WTC11 (cell line): Measurements from ENCODE around the gene NTN5. TPM values are rescaled to one million over a fixed set of nuclear protein-coding genes. Genes with fewer than 3 reads are reported as not detected.

ENCODE experiments used
- CBFB ChIP-seq: sonication (generic); formaldehyde crosslinking; IDR thresholded peaks from 2 replicates; pipeline ENCODE4 v1.8.1; 2022; ENCODE audit warnings: mild to moderate bottlenecking, low read depth, missing genetic modification reagents
- ELF4 ChIP-seq: sonication (generic); formaldehyde crosslinking; IDR thresholded peaks from 2 replicates; pipeline ENCODE4 v1.8.1; 2022; ENCODE audit warnings: low read depth, mild to moderate bottlenecking, moderate library complexity, missing genetic modification reagents
- FOXK1 ChIP-seq: sonication (generic); formaldehyde crosslinking; IDR thresholded peaks from 2 replicates; pipeline ENCODE4 v1.8.0; 2022; ENCODE audit warnings: mild to moderate bottlenecking, moderate library complexity, missing genetic modification reagents
- FOXP1 ChIP-seq: sonication (generic); formaldehyde crosslinking; IDR thresholded peaks from 2 replicates; pipeline ENCODE4 v1.8.0; 2022; ENCODE audit warnings: missing genetic modification reagents, mild to moderate bottlenecking, moderate library complexity, borderline replicate concordance
- HMGA2 ChIP-seq: fragments of 250-450 bp; sonication (Bioruptor Pico); IDR thresholded peaks from 2 replicates; pipeline ENCODE4 v1.4.0; 2021; ENCODE audit warnings: mild to moderate bottlenecking, moderate library complexity
- RELA ChIP-seq: sonication (generic); formaldehyde crosslinking; IDR thresholded peaks from 2 replicates; pipeline ENCODE4 v1.8.1; 2022; ENCODE audit warnings: missing genetic modification reagents, mild to moderate bottlenecking, borderline replicate concordance
- RORB ChIP-seq: fragments of 250-450 bp; sonication (Bioruptor Pico); IDR thresholded peaks from 2 replicates; pipeline ENCODE4 v1.9.0; 2021; ENCODE audit warnings: mild to moderate bottlenecking
- TCF7 ChIP-seq: sonication (generic); formaldehyde crosslinking; IDR thresholded peaks from 2 replicates; pipeline ENCODE4 v1.8.0; 2022; ENCODE audit warnings: mild to moderate bottlenecking, low read depth, missing genetic modification reagents, moderate library complexity
- TP53 ChIP-seq: sonication (generic); formaldehyde crosslinking; IDR thresholded peaks from 2 replicates; pipeline ENCODE4 v1.8.1; 2023; ENCODE audit warnings: mild to moderate bottlenecking, missing genetic modification reagents
- ZNF138 ChIP-seq: sonication (generic); formaldehyde crosslinking; conservative IDR thresholded peaks from 2 replicates; pipeline ENCODE4 v1.8.1; 2022; ENCODE audit warnings: mild to moderate bottlenecking, moderate library complexity, missing genetic modification reagents
- ZNF263 ChIP-seq: sonication (generic); formaldehyde crosslinking; IDR thresholded peaks from 2 replicates; pipeline ENCODE4 v1.8.1; 2022; ENCODE audit warnings: low read depth, mild to moderate bottlenecking, moderate library complexity, missing genetic modification reagents
- ZNF396 ChIP-seq: fragments of 250-450 bp; sonication (Bioruptor Pico); IDR thresholded peaks from 2 replicates; pipeline ENCODE4 v1.8.0; 2021; ENCODE audit warnings: mild to moderate bottlenecking, moderate library complexity, borderline replicate concordance
- total RNA-seq: library from RNA; stranded (reverse); gene quantifications from 3 replicates; pipeline ENCODE4 v1.2.3, GENCODE V29; 2021
- TF ChIP-seq, protein P1 (sequence below): sonication (generic); formaldehyde crosslinking; IDR thresholded peaks from 2 replicates; pipeline ENCODE4 v1.8.0; 2022; ENCODE audit warnings: mild to moderate bottlenecking, missing genetic modification reagents
- TF ChIP-seq, protein P2 (sequence below): sonication (generic); formaldehyde crosslinking; IDR thresholded peaks from 2 replicates; pipeline ENCODE4 v1.8.1; 2022; ENCODE audit warnings: low read depth, mild to moderate bottlenecking, moderate library complexity, missing genetic modification reagents, borderline replicate concordance
- TF ChIP-seq, protein P3 (sequence below): fragments of 250-450 bp; sonication (Bioruptor Pico); IDR thresholded peaks from 2 replicates; pipeline ENCODE4 v1.8.0; 2021; ENCODE audit warnings: mild to moderate bottlenecking
- TF ChIP-seq, protein P4 (sequence below): sonication (generic); formaldehyde crosslinking; IDR thresholded peaks from 2 replicates; pipeline ENCODE4 v1.8.1; 2023; ENCODE audit warnings: mild to moderate bottlenecking, missing genetic modification reagents, moderate library complexity
- TF ChIP-seq, protein P5 (sequence below): sonication (generic); formaldehyde crosslinking; IDR thresholded peaks from 2 replicates; pipeline ENCODE4 v1.8.1; 2023; ENCODE audit warnings: mild to moderate bottlenecking, missing genetic modification reagents
- TF ChIP-seq, protein P6 (sequence below): sonication (generic); formaldehyde crosslinking; IDR thresholded peaks from 2 replicates; pipeline ENCODE4 v1.8.0; 2023; ENCODE audit warnings: mild to moderate bottlenecking, missing genetic modification reagents
- TF ChIP-seq, protein P7 (sequence below): fragments of 200-600 bp; IDR thresholded peaks from 2 replicates; pipeline ENCODE4 v1.8.0; 2022; ENCODE audit warnings: antibody characterized with exemption
- TF ChIP-seq, protein P8 (sequence below): sonication (generic); formaldehyde crosslinking; IDR thresholded peaks from 2 replicates; pipeline ENCODE4 v1.8.0; 2022; ENCODE audit warnings: missing genetic modification reagents

The NTN5 gene
- total RNA-seq, 1 experiment from 2014 or later, result 0.28 TPM

DNA sequence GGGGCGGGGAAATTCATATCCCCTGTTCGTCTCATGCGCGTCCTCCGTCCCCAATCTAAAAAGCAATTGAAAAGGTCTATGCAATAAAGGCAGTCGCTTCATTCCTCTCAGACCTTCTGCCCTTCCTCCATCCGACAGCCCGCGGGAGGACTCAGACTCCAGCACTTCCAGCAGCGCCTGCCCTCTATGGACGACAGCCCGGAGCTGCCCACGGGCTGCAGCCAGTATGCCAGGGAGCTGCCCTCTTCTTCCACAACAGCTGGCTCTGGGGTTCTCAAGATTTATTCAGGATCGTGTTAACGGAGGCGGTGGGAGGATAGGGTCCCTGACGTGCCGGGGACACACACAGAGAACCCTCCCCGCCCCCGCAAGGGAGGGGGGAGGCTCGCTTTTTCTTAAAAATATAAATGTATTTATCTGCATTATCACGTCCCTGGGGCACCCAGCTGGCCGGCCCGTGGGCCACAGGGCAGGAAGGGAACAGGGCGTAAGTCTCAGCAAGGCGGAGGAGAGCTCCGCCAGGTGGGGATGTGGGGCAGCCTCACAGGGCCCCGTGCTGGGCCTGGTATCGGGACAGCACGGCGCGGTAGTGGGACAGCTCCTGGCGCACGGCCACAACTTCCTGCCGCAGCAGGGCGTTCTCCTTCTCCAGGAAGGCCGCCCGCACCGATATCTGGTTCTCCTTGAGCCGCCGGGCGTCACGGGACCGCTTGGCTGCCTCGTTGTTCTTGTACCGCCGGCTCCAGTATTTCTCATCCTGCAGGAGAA lies 42.3 kb downstream of the NTN5 start (continued):
- TF ChIP-seq, protein P1, sequence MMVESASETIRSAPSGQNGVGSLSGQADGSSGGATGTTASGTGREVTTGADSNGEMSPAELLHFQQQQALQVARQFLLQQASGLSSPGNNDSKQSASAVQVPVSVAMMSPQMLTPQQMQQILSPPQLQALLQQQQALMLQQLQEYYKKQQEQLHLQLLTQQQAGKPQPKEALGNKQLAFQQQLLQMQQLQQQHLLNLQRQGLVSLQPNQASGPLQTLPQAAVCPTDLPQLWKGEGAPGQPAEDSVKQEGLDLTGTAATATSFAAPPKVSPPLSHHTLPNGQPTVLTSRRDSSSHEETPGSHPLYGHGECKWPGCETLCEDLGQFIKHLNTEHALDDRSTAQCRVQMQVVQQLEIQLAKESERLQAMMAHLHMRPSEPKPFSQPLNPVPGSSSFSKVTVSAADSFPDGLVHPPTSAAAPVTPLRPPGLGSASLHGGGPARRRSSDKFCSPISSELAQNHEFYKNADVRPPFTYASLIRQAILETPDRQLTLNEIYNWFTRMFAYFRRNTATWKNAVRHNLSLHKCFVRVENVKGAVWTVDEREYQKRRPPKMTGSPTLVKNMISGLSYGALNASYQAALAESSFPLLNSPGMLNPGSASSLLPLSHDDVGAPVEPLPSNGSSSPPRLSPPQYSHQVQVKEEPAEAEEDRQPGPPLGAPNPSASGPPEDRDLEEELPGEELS (CRISPR knock-in tag), result no peak
- TF ChIP-seq ELF4 (CRISPR knock-in tag) (no peak), ZNF138 (CRISPR knock-in tag) (no peak), ZNF263 (CRISPR knock-in tag) (peak; percentile 44), ZNF396 (CRISPR knock-in tag) (no peak), FOXK1 (CRISPR knock-in tag) (no peak), RORB (CRISPR knock-in tag) (no peak), TCF7 (no peak), HMGA2 (no peak), TP53 (CRISPR knock-in tag) (peak; percentile 58; the same call in 1 of the 2 replicates), CBFB (no peak), RELA (peak; percentile 77; the same call in 1 of the 2 replicates), FOXP1 (CRISPR knock-in tag) (no peak)
- TF ChIP-seq, protein P2, sequence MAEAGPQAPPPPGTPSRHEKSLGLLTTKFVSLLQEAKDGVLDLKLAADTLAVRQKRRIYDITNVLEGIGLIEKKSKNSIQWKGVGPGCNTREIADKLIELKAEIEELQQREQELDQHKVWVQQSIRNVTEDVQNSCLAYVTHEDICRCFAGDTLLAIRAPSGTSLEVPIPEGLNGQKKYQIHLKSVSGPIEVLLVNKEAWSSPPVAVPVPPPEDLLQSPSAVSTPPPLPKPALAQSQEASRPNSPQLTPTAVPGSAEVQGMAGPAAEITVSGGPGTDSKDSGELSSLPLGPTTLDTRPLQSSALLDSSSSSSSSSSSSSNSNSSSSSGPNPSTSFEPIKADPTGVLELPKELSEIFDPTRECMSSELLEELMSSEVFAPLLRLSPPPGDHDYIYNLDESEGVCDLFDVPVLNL (CRISPR knock-in tag), result no peak
- TF ChIP-seq, protein P3, sequence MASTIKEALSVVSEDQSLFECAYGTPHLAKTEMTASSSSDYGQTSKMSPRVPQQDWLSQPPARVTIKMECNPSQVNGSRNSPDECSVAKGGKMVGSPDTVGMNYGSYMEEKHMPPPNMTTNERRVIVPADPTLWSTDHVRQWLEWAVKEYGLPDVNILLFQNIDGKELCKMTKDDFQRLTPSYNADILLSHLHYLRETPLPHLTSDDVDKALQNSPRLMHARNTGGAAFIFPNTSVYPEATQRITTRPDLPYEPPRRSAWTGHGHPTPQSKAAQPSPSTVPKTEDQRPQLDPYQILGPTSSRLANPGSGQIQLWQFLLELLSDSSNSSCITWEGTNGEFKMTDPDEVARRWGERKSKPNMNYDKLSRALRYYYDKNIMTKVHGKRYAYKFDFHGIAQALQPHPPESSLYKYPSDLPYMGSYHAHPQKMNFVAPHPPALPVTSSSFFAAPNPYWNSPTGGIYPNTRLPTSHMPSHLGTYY (CRISPR knock-in tag), result peak; percentile 74
- TF ChIP-seq, protein P4, sequence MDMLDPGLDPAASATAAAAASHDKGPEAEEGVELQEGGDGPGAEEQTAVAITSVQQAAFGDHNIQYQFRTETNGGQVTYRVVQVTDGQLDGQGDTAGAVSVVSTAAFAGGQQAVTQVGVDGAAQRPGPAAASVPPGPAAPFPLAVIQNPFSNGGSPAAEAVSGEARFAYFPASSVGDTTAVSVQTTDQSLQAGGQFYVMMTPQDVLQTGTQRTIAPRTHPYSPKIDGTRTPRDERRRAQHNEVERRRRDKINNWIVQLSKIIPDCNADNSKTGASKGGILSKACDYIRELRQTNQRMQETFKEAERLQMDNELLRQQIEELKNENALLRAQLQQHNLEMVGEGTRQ (CRISPR knock-in tag), result peak; percentile 39; the same call in 1 of the 2 replicates
- TF ChIP-seq, protein P5, sequence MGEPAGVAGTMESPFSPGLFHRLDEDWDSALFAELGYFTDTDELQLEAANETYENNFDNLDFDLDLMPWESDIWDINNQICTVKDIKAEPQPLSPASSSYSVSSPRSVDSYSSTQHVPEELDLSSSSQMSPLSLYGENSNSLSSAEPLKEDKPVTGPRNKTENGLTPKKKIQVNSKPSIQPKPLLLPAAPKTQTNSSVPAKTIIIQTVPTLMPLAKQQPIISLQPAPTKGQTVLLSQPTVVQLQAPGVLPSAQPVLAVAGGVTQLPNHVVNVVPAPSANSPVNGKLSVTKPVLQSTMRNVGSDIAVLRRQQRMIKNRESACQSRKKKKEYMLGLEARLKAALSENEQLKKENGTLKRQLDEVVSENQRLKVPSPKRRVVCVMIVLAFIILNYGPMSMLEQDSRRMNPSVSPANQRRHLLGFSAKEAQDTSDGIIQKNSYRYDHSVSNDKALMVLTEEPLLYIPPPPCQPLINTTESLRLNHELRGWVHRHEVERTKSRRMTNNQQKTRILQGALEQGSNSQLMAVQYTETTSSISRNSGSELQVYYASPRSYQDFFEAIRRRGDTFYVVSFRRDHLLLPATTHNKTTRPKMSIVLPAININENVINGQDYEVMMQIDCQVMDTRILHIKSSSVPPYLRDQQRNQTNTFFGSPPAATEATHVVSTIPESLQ (CRISPR knock-in tag), result no peak
- TF ChIP-seq, protein P6, sequence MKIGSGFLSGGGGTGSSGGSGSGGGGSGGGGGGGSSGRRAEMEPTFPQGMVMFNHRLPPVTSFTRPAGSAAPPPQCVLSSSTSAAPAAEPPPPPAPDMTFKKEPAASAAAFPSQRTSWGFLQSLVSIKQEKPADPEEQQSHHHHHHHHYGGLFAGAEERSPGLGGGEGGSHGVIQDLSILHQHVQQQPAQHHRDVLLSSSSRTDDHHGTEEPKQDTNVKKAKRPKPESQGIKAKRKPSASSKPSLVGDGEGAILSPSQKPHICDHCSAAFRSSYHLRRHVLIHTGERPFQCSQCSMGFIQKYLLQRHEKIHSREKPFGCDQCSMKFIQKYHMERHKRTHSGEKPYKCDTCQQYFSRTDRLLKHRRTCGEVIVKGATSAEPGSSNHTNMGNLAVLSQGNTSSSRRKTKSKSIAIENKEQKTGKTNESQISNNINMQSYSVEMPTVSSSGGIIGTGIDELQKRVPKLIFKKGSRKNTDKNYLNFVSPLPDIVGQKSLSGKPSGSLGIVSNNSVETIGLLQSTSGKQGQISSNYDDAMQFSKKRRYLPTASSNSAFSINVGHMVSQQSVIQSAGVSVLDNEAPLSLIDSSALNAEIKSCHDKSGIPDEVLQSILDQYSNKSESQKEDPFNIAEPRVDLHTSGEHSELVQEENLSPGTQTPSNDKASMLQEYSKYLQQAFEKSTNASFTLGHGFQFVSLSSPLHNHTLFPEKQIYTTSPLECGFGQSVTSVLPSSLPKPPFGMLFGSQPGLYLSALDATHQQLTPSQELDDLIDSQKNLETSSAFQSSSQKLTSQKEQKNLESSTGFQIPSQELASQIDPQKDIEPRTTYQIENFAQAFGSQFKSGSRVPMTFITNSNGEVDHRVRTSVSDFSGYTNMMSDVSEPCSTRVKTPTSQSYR, result no peak; the same call in 1 of the 2 replicates
- TF ChIP-seq, protein P7, sequence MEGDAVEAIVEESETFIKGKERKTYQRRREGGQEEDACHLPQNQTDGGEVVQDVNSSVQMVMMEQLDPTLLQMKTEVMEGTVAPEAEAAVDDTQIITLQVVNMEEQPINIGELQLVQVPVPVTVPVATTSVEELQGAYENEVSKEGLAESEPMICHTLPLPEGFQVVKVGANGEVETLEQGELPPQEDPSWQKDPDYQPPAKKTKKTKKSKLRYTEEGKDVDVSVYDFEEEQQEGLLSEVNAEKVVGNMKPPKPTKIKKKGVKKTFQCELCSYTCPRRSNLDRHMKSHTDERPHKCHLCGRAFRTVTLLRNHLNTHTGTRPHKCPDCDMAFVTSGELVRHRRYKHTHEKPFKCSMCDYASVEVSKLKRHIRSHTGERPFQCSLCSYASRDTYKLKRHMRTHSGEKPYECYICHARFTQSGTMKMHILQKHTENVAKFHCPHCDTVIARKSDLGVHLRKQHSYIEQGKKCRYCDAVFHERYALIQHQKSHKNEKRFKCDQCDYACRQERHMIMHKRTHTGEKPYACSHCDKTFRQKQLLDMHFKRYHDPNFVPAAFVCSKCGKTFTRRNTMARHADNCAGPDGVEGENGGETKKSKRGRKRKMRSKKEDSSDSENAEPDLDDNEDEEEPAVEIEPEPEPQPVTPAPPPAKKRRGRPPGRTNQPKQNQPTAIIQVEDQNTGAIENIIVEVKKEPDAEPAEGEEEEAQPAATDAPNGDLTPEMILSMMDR, result no peak
- TF ChIP-seq, protein P8, sequence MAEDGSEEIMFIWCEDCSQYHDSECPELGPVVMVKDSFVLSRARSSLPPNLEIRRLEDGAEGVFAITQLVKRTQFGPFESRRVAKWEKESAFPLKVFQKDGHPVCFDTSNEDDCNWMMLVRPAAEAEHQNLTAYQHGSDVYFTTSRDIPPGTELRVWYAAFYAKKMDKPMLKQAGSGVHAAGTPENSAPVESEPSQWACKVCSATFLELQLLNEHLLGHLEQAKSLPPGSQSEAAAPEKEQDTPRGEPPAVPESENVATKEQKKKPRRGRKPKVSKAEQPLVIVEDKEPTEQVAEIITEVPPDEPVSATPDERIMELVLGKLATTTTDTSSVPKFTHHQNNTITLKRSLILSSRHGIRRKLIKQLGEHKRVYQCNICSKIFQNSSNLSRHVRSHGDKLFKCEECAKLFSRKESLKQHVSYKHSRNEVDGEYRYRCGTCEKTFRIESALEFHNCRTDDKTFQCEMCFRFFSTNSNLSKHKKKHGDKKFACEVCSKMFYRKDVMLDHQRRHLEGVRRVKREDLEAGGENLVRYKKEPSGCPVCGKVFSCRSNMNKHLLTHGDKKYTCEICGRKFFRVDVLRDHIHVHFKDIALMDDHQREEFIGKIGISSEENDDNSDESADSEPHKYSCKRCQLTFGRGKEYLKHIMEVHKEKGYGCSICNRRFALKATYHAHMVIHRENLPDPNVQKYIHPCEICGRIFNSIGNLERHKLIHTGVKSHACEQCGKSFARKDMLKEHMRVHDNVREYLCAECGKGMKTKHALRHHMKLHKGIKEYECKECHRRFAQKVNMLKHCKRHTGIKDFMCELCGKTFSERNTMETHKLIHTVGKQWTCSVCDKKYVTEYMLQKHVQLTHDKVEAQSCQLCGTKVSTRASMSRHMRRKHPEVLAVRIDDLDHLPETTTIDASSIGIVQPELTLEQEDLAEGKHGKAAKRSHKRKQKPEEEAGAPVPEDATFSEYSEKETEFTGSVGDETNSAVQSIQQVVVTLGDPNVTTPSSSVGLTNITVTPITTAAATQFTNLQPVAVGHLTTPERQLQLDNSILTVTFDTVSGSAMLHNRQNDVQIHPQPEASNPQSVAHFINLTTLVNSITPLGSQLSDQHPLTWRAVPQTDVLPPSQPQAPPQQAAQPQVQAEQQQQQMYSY, result no peak
